ENCODE results near the gene TMPRSS6. TPM values are rescaled to one million over a fixed set of nuclear protein-coding genes. Genes with fewer than 3 reads are reported as not detected.

The TMPRSS6 gene
- total RNA-seq, 2 experiments from 2014 or later, result 0.50 to 0.73 TPM

DNA sequence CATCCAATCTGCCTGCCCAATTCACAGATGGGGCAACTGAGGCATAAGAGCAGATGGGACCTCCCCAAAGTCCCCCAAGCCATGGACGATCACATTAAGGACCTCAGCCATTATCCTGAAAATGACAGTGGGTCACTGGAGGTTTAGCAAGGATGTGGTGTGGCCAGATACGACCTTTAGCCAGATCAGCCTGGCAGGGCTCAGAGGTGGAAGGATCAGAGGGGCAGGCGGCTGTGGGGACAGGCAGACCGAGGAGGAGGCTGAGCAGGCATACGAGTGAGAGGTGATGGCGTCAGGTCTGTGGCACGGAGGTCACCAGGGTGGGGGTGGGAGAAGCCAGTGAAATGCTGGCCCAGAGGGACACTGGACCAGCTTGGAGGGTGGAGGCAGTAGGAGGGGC is 14.1 kb upstream of the TMPRSS6 start:
- ChIA-PET CTCF (interaction anchor here (0.6 to 10.6 kb wide), 8 partner anchors 9 to 1701 kb away, joined by 3 to 71 read pairs (median 11); partner anchors contain the start of gene IL2RB), POLR2A (interaction anchor here (0.6 kb wide), 1 partner anchor 38 kb away, joined by 3 read pairs; no protein-coding TSS in a partner anchor)
- Mint-ChIP-seq H3K27ac (peak overlapping the region; percentile 98), H3K27me3 (no peaks in the 10 kb centered on the region), H3K4me3 (no peak overlapping the region), H3K9me3 (no peaks in the 10 kb centered on the region), H3K36me3 (ENCODE audit: low read depth) (peaks cover 27% of the 10 kb centered on the region), H3K4me1 (peaks cover 72% of the 10 kb centered on the region)
- no peak for DNase-seq

DNA sequence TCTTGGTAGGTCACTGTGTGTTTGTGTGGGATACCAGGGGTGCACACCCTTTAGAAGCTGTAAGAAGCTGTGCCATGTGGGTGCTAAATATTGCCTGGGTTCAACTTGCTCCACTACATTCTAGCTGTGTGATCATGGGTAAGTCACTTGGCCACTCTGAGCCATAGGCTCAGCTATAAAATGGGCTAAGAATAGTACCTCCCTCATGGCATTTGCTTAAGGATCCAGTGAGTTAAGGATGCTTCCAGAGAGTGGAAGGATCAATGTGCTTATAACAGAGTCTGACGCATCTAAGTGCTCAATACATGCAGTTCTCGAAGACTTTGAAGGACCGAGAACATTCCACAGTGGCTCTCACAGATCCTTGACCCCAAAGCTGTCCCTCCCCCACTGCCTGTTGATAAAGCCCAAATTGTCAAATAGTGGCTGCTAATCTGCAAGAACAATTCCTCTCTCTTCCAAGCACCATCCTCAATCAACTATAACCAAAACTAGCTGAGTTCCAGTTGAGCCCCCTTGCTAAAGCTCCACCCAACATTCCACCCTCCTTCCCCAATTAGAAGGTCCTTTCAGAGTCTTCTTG is 13.2 kb upstream of the TMPRSS6 start:
- H3K36me3 Mint-ChIP-seq (ENCODE audit: low read depth), result peaks cover 32% of the 10 kb centered on the region
- CTCF ChIA-PET, result interaction anchor here (0.6 to 10.6 kb wide), 24 partner anchors 8 to 1700 kb away, joined by 3 to 71 read pairs (median 5); partner anchors contain the start of gene IL2RB
- DNase-seq, result no peak
- no peaks in the 10 kb centered on the region for H3K9me3 Mint-ChIP-seq
- H3K27ac Mint-ChIP-seq, result peak overlapping the region; percentile 98
- peak overlapping the region; percentile 65 for H3K4me3 Mint-ChIP-seq
- H3K4me1 Mint-ChIP-seq, result peaks cover 80% of the 10 kb centered on the region
- H3K27me3 Mint-ChIP-seq, result no peaks in the 10 kb centered on the region
- POLR2A ChIA-PET, result interaction anchor here (0.7 to 1.4 kb wide), 5 partner anchors 29 to 122 kb away, joined by 3 to 14 read pairs (median 4); no protein-coding TSS in a partner anchor

DNA sequence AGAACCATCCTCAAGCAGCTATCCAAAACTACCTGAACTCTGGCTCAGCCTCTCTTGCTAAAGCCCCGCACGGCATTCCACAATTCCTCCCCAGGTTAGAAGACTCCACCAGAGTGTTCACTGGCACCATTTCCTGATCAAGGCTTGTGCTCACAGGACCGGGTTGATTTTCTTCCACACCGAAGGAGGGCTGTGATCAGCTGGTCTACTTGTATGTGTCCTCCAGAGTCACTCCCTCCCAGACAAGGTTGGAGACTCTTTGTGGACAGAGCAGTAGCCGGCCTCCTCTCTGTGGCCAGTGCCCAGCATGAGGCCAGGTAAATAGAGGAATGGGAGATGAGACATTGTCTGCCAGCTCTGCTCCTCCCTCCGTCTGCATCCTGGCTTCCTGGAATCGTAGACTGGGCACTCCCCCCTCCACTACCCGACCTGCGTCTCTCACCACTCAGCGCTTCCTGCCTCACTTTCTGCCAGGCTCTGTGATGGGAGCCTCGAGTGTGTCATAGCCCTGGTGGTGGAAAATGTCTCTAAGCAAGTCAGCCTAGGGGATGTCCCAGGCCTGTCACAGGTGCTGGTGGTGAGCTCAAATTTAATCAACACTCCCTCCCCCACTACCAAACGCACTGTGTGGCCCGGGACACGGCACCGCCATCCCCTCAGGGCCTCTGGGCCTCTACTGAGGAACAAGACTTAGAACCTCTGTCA is 12.5 kb upstream of the TMPRSS6 start:
- ChIA-PET POLR2A (interaction anchor here (0.7 to 1.4 kb wide), 5 partner anchors 30 to 123 kb away, joined by 3 to 14 read pairs (median 4); no protein-coding TSS in a partner anchor), CTCF (interaction anchor here (0.6 to 10.6 kb wide), 31 partner anchors 8 to 266 kb away, joined by 3 to 71 read pairs (median 4); partner anchors contain the start of gene IL2RB)
- Mint-ChIP-seq H3K4me1 (peaks cover 85% of the 10 kb centered on the region), H3K27me3 (no peaks in the 10 kb centered on the region), H3K9me3 (no peaks in the 10 kb centered on the region), H3K36me3 (ENCODE audit: low read depth) (peaks cover 26% of the 10 kb centered on the region), H3K27ac (peak overlapping the region; percentile 98), H3K4me3 (peak overlapping the region; percentile 65)
- peak; percentile 96 for DNase-seq

GRCh38 chr22:37120569-37121340 is 11.2 kb upstream of the TMPRSS6 start:
- Mint-ChIP-seq H3K9me3 (no peaks in the 10 kb centered on the region), H3K27ac (peak overlapping the region; percentile 98), H3K4me3 (peak overlapping the region; percentile 65), H3K36me3 (ENCODE audit: low read depth) (peaks cover 20% of the 10 kb centered on the region), H3K27me3 (no peaks in the 10 kb centered on the region), H3K4me1 (peaks cover 88% of the 10 kb centered on the region)
- POLR2A ChIA-PET, result no interaction called here
- CTCF ChIA-PET, result interaction anchor here (0.6 to 10.6 kb wide), 17 partner anchors 11 to 313 kb away, joined by 3 to 71 read pairs (median 4); partner anchors contain the start of genes IL2RB and TMPRSS6
- no peak for DNase-seq

- ChIA-PET CTCF (interaction anchor here (1.1 to 10.6 kb wide), 10 partner anchors 10 to 110 kb away, joined by 3 to 71 read pairs (median 6); partner anchors contain the start of genes IL2RB and TMPRSS6), POLR2A (interaction anchor here (0.8 kb wide), 1 partner anchor 43 kb away, joined by 5 read pairs; no protein-coding TSS in a partner anchor)
- no peaks in the 10 kb centered on the region for H3K27me3 Mint-ChIP-seq
- DNase-seq, result no peak
- peak overlapping the region; percentile 78 for H3K27ac Mint-ChIP-seq
- no peaks in the 10 kb centered on the region for H3K9me3 Mint-ChIP-seq
- H3K4me1 Mint-ChIP-seq, result peaks cover 90% of the 10 kb centered on the region
- no peak overlapping the region for H3K4me3 Mint-ChIP-seq
- peaks cover 20% of the 10 kb centered on the region for H3K36me3 Mint-ChIP-seq (ENCODE audit: low read depth)
Measured at GRCh38 chr22:37119872-37120271, 10.4 kb upstream of the TMPRSS6 start.

- CTCF ChIA-PET, result interaction anchor here (1.3 to 2.0 kb wide), 2 partner anchors 28 to 38 kb away, joined by 6 to 7 read pairs; no protein-coding TSS in a partner anchor
- H3K9me3 Mint-ChIP-seq, result no peaks in the 10 kb centered on the region
- H3K36me3 Mint-ChIP-seq (ENCODE audit: low read depth), result peaks cover 17% of the 10 kb centered on the region
- POLR2A ChIA-PET, result no interaction called here
- H3K4me1 Mint-ChIP-seq, result peaks cover 77% of the 10 kb centered on the region
- H3K4me3 Mint-ChIP-seq, result no peak overlapping the region
- DNase-seq, result no peak
- no peaks in the 10 kb centered on the region for H3K27me3 Mint-ChIP-seq
- H3K27ac Mint-ChIP-seq, result peak overlapping the region; percentile 73
Measured at GRCh38 chr22:37118083-37118482, 8.6 kb upstream of the TMPRSS6 start.

- ChIA-PET POLR2A (interaction anchor here (0.7 kb wide), 1 partner anchor 26 kb away, joined by 3 read pairs; no protein-coding TSS in a partner anchor), CTCF (interaction anchor here (1.1 kb wide), 1 partner anchor 33 kb away, joined by 3 read pairs; the partner anchor contains the start of gene IL2RB)
- peaks cover 17% of the 10 kb centered on the region for H3K36me3 Mint-ChIP-seq (ENCODE audit: low read depth)
- no peaks in the 10 kb centered on the region for H3K9me3 Mint-ChIP-seq
- no peaks in the 10 kb centered on the region for H3K27me3 Mint-ChIP-seq
- peak overlapping the region; percentile 16 for H3K27ac Mint-ChIP-seq
- H3K4me3 Mint-ChIP-seq, result no peak overlapping the region
- peaks cover 67% of the 10 kb centered on the region for H3K4me1 Mint-ChIP-seq
- DNase-seq, result no peak
Measured at GRCh38 chr22:37117092-37117491, 7.6 kb upstream of the TMPRSS6 start.

DNA sequence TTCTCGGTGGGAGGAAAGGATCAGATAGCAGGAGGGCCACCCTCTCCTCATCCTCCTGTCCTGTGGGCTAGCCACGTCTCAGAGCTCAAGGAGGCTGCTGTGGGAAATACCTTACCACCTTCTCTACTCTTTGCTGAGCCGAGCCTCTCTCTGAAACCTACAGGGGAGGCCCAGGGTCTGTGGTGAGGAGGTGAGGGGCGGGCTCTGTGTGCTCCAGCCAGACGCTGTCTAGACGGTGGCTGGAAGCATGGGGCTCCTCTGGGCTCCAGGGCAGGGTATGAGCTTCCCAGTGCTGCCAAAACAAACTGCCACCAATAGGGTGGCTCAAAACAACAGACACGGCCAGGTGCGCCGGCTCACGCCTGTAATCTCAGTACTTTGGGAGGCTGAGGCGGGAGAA is 5.5 kb upstream of the TMPRSS6 start:
- Mint-ChIP-seq H3K27ac (no peak overlapping the region), H3K9me3 (no peaks in the 10 kb centered on the region), H3K4me1 (peaks cover 50% of the 10 kb centered on the region), H3K36me3 (ENCODE audit: low read depth) (peaks cover 16% of the 10 kb centered on the region), H3K4me3 (no peak overlapping the region), H3K27me3 (no peaks in the 10 kb centered on the region)
- CTCF ChIA-PET, result interaction anchor here (0.6 to 1.9 kb wide), 3 partner anchors 9 to 1394 kb away, joined by 3 to 8 read pairs (median 3); no protein-coding TSS in a partner anchor
- no peak for DNase-seq
- POLR2A ChIA-PET, result no interaction called here

DNA sequence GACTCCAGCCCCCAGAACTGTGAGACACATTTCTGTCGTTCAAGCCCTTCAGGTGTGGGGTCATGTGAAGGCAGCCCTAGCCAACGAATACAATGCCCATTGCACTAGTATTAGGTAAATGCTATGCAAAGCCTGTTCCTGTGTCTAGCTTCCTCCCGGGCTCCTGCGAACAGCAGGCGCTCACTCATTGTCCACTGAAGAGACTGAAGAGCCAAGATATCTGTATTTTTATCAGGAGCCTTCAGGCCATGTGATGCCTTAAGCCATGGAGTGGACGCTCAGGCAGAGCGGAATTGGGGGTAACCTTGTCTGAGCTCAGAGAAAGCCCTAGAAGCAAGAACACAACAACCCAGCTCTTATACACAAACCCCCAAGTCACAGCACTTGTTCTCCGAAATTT is 4.2 kb upstream of the TMPRSS6 start:
- H3K27me3 Mint-ChIP-seq, result no peaks in the 10 kb centered on the region
- DNase-seq, result no peak
- no peaks in the 10 kb centered on the region for H3K9me3 Mint-ChIP-seq
- peaks cover 11% of the 10 kb centered on the region for H3K36me3 Mint-ChIP-seq (ENCODE audit: low read depth)
- CTCF ChIA-PET, result interaction anchor here (1.0 to 1.9 kb wide), 4 partner anchors 8 to 80 kb away, joined by 3 to 8 read pairs (median 4); no protein-coding TSS in a partner anchor
- peaks cover 39% of the 10 kb centered on the region for H3K4me1 Mint-ChIP-seq
- H3K4me3 Mint-ChIP-seq, result no peak overlapping the region
- POLR2A ChIA-PET, result no interaction called here
- H3K27ac Mint-ChIP-seq, result no peak overlapping the region

DNA sequence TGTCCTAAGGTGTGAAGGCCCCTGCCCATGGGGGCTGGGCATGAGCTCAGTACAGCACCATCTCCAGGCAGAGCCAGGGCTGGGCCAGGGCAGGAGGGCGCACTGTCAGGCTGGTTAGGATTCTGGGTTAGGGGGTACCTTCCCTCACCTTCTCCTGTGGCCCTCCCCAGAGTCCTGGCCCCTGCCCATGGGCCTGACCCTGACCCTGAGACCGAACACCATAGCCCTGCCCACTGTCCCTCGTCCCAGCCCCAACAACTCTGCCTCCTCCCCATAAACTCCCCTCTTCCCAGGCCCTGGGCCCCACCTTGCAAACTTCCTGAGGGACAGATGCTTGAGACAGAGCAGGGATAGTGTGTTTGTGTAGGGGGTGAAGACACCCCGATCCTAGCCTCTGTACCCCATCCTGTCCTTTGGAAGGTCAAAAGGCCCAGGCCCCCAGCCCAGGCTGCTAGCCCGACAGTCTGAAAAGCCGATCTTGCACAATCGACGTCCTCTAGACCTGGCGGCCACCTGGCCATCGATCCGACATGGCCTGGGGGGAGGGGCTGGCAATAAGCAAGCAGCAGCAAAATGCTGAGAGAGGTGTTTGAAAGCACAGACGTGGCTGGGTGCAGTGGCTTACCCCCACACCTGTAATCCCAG is 2.7 kb upstream of the TMPRSS6 start:
- no peak overlapping the region for H3K4me3 Mint-ChIP-seq
- no peaks in the 10 kb centered on the region for H3K27me3 Mint-ChIP-seq
- H3K4me1 Mint-ChIP-seq, result peaks cover 23% of the 10 kb centered on the region
- H3K27ac Mint-ChIP-seq, result no peak overlapping the region
- DNase-seq, result no peak
- peaks cover 4% of the 10 kb centered on the region for H3K36me3 Mint-ChIP-seq (ENCODE audit: low read depth)
- H3K9me3 Mint-ChIP-seq, result no peaks in the 10 kb centered on the region
- ChIA-PET CTCF (no interaction called here), POLR2A (no interaction called here)

GRCh38 chr22:37111156-37111717 is 1.7 kb upstream of the TMPRSS6 start:
- ChIA-PET POLR2A (no interaction called here), CTCF (no interaction called here)
- DNase-seq, result no peak
- H3K27ac Mint-ChIP-seq, result peak overlapping the region; percentile 27
- no peaks in the 10 kb centered on the region for H3K9me3 Mint-ChIP-seq
- H3K4me1 Mint-ChIP-seq, result peaks cover 16% of the 10 kb centered on the region
- H3K27me3 Mint-ChIP-seq, result no peaks in the 10 kb centered on the region
- no peak overlapping the region for H3K4me3 Mint-ChIP-seq
- H3K36me3 Mint-ChIP-seq (ENCODE audit: low read depth), result peaks cover 3% of the 10 kb centered on the region

All from activated CD4-positive, alpha-beta T cell treated with anti-CD3 and anti-CD28 coated beads, Interleukin-2, amount 10 ng/mL, durations not matched to agents 7 days and 5 days (primary cell).